ENCODE results near the gene RBBP4.

- TF ChIP-seq CTCF (IDR thresholded peaks at IDR 0.05 in 2 of 3, conservative IDR thresholded peaks at IDR 0.05 in 1 of 3; ENCODE audit: borderline replicate concordance in 1 of 3, insufficient read depth in 1 of 3, low read depth in 2 of 3, low read length in 2 of 3) (no peak), SIN3A (IDR thresholded peaks at IDR 0.05; ENCODE audit: low read depth) (no peak), POLR2AphosphoS5 (IDR thresholded peaks at IDR 0.05; ENCODE audit: low read depth, low read length) (no peak), EGR1 (IDR thresholded peaks at IDR 0.05; ENCODE audit: low read depth) (no peak), SP1 (IDR thresholded peaks at IDR 0.05; ENCODE audit: low read depth) (no peak), CEBPB (IDR thresholded peaks at IDR 0.05; ENCODE audit: low read depth) (no peak)
These were observed 41.8 kb upstream of the RBBP4 start for GRCh38 chr1:32609180-32609579.

Data from HCT116 (cell line).